ENCODE measurements around the gene CYP51A1.

- TF ChIP-seq CTCF (IDR thresholded peaks at IDR 0.05), result no peak
- no peak for TF ChIP-seq EZH2phosphoT487 (IDR thresholded peaks at IDR 0.05)
- TF ChIP-seq EZH2 (IDR thresholded peaks at IDR 0.05), result no peak
Measured at GRCh38 chr7:92095380-92095779, 38.9 kb downstream of the CYP51A1 start.

All from neural progenitor cell (in vitro differentiated cells).